Progenitor cell of endocrine pancreas (in vitro differentiated cells): ENCODE data around the gene IAPP. TPM values are rescaled to one million over a fixed set of nuclear protein-coding genes. Genes with fewer than 3 reads are reported as not detected.
A peak's percentile ranks its signal among the peaks of the same experiment; 100 is the strongest.

Experiments
- DNase-seq: peaks from one replicate; pipeline ENCODE4 v3.0.0; 2021; ENCODE audit warnings: low spot score; ENCODE audit not compliant: unreplicated experiment
- H3K27ac Mint-ChIP-seq: 2 replicates; pipeline ENCODE4 v1.8.0; 2021; ENCODE audit warnings: mild to moderate bottlenecking, moderate library complexity, mixed read lengths
- H3K27me3 Mint-ChIP-seq: 2 replicates; pipeline ENCODE4 v1.8.0; 2021; ENCODE audit warnings: mixed read lengths
- H3K36me3 Mint-ChIP-seq: 2 replicates; pipeline ENCODE4 v1.8.0; 2022; ENCODE audit warnings: mixed read lengths; ENCODE audit not compliant: insufficient read depth
- H3K4me1 Mint-ChIP-seq: 2 replicates; pipeline ENCODE4 v1.8.0; 2021; ENCODE audit warnings: low read depth, mixed read lengths
- H3K4me3 Mint-ChIP-seq: 2 replicates; pipeline ENCODE4 v1.8.0; 2021; ENCODE audit warnings: low read depth, mild to moderate bottlenecking, moderate library complexity, mixed read lengths
- H3K9me3 Mint-ChIP-seq: 2 replicates; pipeline ENCODE4 v1.8.0; 2021; ENCODE audit warnings: low read depth, mixed read lengths
- total RNA-seq: library from RNA; stranded (reverse); gene quantifications from 2 replicates; pipeline ENCODE4 v1.2.1, GENCODE V29; 2021
- TF ChIP-seq, protein P1 (sequence below): fragments of 200-600 bp; sonication (generic); IDR thresholded peaks from one replicate; pipeline ENCODE4 v1.5.0; 2021; ENCODE audit warnings: antibody characterized with exemption, mild to moderate bottlenecking; ENCODE audit not compliant: unreplicated experiment

IAPP gene
- total RNA-seq, 1 donor from 2014 or later = not detected

DNA sequence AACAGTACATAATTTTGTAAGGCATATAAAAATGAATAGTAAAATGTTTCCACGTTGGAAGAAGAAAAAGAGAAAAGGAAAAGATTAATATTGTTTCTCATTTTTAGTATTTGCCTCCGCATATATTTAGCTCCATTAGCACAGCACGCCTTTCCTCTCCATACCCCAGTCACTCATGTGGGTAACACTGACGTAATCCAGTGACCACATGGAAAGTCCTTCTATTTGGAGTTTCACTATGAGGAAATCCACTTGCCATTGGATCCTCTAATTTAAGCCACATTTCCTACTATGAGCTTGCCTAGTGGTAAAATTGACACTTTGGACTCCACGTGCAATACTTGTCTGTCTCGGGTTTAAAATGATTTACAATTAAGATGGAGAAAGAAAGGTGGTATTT lies 32.3 kb upstream of the IAPP start:
- no peak overlapping the region for H3K27ac Mint-ChIP-seq
- peaks cover 12% of the 10 kb centered on the region for H3K9me3 Mint-ChIP-seq
- no peak overlapping the region for H3K4me3 Mint-ChIP-seq
- H3K4me1 Mint-ChIP-seq = no peaks in the 10 kb centered on the region
- DNase-seq = no peak
- H3K36me3 Mint-ChIP-seq = peaks cover 1% of the 10 kb centered on the region
- TF ChIP-seq, protein P1, sequence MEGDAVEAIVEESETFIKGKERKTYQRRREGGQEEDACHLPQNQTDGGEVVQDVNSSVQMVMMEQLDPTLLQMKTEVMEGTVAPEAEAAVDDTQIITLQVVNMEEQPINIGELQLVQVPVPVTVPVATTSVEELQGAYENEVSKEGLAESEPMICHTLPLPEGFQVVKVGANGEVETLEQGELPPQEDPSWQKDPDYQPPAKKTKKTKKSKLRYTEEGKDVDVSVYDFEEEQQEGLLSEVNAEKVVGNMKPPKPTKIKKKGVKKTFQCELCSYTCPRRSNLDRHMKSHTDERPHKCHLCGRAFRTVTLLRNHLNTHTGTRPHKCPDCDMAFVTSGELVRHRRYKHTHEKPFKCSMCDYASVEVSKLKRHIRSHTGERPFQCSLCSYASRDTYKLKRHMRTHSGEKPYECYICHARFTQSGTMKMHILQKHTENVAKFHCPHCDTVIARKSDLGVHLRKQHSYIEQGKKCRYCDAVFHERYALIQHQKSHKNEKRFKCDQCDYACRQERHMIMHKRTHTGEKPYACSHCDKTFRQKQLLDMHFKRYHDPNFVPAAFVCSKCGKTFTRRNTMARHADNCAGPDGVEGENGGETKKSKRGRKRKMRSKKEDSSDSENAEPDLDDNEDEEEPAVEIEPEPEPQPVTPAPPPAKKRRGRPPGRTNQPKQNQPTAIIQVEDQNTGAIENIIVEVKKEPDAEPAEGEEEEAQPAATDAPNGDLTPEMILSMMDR = no peak
- H3K27me3 Mint-ChIP-seq = no peaks in the 10 kb centered on the region

DNA sequence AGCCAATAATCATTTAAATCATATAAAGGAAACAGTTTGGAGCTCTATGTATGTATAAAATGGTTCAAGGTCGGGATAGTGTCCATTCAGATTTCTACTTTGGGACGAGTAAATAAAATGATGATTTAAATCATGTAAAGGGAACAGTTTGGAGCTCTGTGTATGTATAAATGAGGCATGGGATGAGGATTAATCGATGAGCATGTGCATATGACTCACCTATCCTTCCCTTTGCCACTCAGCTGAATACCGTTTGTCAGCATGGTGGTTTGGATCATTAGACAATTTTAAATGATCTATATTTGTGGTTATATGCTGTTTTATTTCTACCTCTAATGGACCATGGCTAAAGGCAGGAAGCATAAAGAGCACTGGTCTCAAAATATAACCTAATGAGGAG lies 30.9 kb upstream of the IAPP start:
- H3K4me3 Mint-ChIP-seq = no peak overlapping the region
- DNase-seq = no peak
- H3K4me1 Mint-ChIP-seq = peaks cover 1% of the 10 kb centered on the region
- H3K36me3 Mint-ChIP-seq = no peaks in the 10 kb centered on the region
- TF ChIP-seq, protein P1 = no peak
- H3K27me3 Mint-ChIP-seq = no peaks in the 10 kb centered on the region
- H3K27ac Mint-ChIP-seq = no peak overlapping the region
- peaks cover 6% of the 10 kb centered on the region for H3K9me3 Mint-ChIP-seq

DNA sequence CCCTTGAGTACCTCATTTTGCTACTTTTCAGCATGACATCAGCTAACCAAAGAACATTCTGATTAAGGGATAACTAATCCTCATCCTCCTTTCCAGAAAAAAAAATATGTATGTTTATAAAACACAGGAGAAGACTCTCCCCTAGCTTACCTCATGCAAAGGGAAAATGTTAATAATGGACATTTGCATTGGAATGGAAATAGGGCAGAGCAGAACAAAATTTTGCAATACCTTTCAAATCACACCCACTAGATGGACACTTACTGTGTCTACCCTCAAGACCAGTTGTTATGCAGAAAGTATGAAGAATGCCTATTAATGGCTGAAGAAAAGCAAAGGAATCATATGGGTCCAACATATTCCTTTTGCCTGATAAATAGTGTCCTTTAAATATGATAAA lies 29.1 kb upstream of the IAPP start:
- no peak for DNase-seq
- peaks cover 1% of the 10 kb centered on the region for H3K4me1 Mint-ChIP-seq
- TF ChIP-seq, protein P1 = no peak
- no peak overlapping the region for H3K4me3 Mint-ChIP-seq
- no peaks in the 10 kb centered on the region for H3K36me3 Mint-ChIP-seq
- no peaks in the 10 kb centered on the region for H3K9me3 Mint-ChIP-seq
- H3K27ac Mint-ChIP-seq = no peak overlapping the region
- H3K27me3 Mint-ChIP-seq = no peaks in the 10 kb centered on the region

DNA sequence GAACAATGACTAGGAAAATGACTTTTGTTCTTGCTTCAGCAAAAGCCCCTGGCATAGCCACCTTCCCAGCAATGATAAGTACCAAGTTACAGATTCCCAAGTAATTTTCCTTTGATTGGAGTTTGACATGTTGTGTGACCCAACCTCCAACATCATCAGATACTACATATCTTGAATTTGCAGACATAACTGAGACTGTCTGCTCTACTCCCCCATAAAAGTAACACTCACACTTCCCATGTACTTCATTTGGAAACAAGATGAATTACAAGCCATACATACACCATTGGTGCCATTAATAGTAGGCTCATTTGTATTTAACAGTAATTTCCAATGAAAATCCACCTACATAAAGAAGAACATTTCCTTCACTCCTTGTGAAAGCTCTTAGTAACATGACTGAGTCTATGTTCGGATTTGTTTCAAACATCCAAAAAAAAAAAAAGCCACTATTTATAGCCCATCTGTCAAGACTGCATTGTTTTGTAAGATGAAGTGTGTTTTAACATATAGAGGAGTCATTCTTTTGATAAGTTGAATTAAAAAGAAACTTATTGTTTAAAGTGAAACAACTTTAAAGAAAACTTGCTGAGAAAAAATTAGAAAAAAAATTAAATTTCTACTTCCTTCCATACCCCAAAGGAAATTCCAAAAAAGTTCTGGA lies 26.0 kb upstream of the IAPP start:
- H3K4me3 Mint-ChIP-seq = no peak overlapping the region
- H3K27me3 Mint-ChIP-seq = no peaks in the 10 kb centered on the region
- TF ChIP-seq, protein P1 = no peak
- no peaks in the 10 kb centered on the region for H3K9me3 Mint-ChIP-seq
- no peak for DNase-seq
- H3K36me3 Mint-ChIP-seq = no peaks in the 10 kb centered on the region
- no peak overlapping the region for H3K27ac Mint-ChIP-seq
- H3K4me1 Mint-ChIP-seq = peaks cover 7% of the 10 kb centered on the region

DNA sequence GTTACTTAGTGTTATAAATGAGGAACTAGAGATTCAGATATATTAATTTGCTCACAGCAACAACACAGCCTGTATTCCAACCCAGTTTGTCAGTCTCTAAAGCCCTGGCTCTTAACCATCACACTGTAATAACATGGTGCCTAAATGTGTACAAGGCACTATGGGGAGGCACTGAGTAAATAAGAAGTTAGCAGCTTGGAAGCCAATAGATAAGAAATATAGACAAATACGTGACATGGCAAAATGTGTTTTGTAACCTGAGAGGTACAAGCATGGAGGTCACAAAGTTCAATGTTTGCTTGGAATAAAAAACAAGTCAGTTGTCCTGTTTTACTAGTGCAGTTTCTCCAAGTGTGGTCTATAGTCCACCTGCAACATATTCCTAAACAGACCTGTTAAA lies 21.7 kb upstream of the IAPP start:
- Mint-ChIP-seq H3K4me1 (peaks cover 10% of the 10 kb centered on the region), H3K27ac (peak overlapping the region; percentile 42), H3K36me3 (no peaks in the 10 kb centered on the region), H3K9me3 (no peaks in the 10 kb centered on the region), H3K4me3 (no peak overlapping the region), H3K27me3 (no peaks in the 10 kb centered on the region)
- no peak for DNase-seq
- TF ChIP-seq, protein P1 = no peak
